ENCODE measurements around the gene BOD1.

Gene BOD1

DNA sequence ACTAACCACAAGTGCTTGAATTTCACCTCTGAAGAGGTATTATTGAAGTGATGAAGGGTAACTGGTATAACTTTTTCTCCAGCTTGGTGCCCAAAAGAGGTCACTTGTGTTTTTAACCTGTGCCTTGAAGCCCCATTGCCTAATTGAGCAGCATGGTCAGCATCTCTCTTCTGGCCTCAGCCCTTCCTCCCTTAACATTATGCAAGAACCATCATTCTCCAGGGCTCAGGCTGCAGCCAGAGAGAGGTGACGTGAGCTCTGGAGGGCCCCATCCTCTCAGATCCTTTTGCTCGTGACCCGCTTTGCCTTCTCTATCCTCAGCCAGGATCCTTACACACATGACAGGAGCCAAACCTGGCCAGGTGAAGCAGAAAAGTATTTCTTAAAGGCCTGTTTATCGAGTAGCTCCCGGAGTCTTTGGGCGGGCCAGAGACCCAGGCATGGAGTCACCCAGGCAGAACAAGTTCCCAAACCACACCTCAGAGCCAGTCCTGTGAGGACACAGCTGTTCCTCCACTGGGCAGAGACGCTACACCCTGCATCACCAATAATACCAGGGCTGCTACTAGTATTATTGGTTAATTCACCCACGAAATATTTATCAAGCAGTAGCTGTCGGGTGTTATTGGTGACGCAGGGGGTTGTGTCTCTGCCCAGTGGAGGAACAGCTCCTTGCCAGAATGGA lies 29.6 kb upstream of the BOD1 start:
- Histone ChIP-seq H3K9ac (ENCODE audit: low read depth, low read length) (no peak overlapping the region), H3K9me3 (ENCODE audit: control insufficient read depth, insufficient read depth, low read length) (peaks cover 3% of the 10 kb centered on the region; the same call in 1 of the 2 replicates), H3K36me3 (ENCODE audit: insufficient read depth, low read length) (no peaks in the 10 kb centered on the region), H3K4me1 (ENCODE audit: insufficient read depth, low read length) (peaks cover 26% of the 10 kb centered on the region)

DNA sequence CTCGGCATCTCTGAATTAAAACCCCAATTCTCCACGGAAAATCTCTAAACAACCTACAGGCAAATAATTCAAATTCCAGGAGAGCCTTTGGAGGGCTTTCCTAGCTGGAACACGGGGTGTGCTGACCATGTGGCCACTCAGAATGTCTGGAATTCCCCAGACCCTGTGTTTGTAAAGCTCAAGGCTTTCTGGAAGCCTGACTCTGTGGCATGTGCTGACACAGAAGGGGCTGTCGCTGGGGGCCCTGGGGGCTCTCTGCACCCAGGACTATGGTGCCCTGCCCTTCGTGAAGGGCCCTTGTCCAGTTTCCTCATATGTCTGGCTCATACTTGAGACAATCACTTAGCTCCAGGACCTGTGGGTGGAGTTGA lies 29.0 kb upstream of the BOD1 start:
- Histone ChIP-seq H3K4me1 (ENCODE audit: insufficient read depth, low read length) (peaks cover 32% of the 10 kb centered on the region), H3K9me3 (ENCODE audit: control insufficient read depth, insufficient read depth, low read length) (peaks cover 3% of the 10 kb centered on the region; the same call in 1 of the 2 replicates), H3K36me3 (ENCODE audit: insufficient read depth, low read length) (no peaks in the 10 kb centered on the region), H3K9ac (ENCODE audit: low read depth, low read length) (no peak overlapping the region)

DNA sequence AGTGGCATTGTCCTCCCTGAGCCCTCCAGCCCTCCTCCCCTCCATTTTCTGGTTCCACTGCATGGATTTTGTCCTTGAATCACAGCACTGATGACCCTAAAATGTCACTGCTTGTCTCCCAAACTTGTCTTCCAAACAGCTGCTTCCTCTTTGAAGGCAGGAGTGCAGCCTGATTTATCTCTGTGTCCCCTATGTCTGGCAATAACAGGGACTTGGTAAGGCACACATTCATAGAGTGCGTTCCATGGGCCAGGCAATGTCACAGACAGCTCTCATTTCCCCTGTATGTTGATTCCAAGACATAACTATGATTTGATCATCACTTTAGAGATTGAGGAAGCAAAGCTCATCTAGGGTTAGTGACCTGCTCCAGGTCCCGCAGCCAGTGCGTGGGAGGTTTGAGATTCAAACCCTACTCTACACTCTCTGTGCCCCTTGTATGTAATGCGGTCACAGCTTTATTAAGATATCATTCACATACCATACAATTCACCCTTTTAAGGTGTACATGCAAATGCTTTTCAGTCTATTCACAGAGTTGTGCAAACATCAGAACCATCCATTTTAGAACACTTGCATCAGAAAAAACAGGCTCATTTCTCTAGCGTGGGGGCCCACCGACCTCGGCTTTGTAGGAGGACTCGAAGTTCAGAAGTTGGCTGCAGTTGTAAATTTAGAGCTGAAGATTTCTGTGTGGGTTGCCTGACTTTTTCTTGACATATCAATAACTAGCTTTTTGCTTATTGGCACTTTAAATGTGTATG lies 28.4 kb upstream of the BOD1 start:
- H3K4me1 ChIP-seq (ENCODE audit: insufficient read depth, low read length): peaks cover 32% of the 10 kb centered on the region
- no peak overlapping the region for H3K9ac ChIP-seq (ENCODE audit: low read depth, low read length)
- no peaks in the 10 kb centered on the region for H3K36me3 ChIP-seq (ENCODE audit: insufficient read depth, low read length)
- H3K9me3 ChIP-seq (ENCODE audit: control insufficient read depth, insufficient read depth, low read length): peaks cover 3% of the 10 kb centered on the region; the same call in 1 of the 2 replicates

DNA sequence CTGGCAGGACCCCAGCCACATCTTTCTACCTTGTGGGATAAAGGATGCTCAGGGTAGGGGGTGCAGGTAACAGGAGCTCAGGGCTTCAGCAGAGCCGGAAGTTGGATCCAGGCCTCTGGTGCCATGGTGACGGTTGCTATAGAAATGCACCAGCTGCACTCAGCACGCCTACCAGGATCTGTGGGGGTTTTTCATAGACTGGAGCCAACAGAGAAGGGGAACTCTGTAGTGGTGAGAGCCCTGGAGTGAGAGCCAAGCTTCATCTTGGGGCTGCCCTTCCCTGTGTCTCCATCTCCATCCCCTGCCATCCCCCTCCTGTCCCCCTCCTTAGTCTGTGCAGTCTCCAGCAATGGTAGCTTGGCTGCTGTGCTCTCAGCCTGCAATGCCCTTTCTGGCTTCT lies 27.5 kb upstream of the BOD1 start:
- no peak overlapping the region for H3K9ac ChIP-seq (ENCODE audit: low read depth, low read length)

DNA sequence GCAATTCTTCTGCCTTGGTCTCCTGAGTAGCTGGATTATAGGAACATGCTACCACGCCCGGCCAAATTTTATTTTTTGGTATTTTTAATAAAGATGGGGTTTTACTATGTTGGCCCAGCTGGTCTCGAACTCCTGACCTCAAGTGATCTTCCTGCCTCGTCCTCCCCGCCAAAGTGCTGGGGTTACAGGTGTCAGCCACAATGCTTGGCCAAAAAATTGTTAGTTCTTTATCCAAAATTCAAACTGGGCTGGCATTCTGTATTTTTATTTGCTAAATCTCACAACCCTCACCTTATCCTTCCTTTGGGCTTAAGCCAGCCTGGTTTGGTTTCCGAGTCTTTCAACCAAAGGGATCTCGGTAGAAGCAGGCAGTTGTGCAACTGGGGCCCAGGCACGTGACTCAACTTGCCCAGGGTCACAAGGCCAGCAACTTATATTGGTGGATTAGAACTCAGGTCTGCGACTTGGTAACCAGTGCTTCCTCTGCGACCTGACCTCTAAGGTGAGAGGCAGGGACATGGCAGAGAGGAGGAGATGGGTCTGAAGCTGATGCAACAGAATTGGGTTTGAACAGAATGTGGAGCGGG lies 26.5 kb upstream of the BOD1 start:
- Histone ChIP-seq H3K9ac (ENCODE audit: low read depth, low read length) (no peak overlapping the region), H3K4me1 (ENCODE audit: insufficient read depth, low read length) (peaks cover 32% of the 10 kb centered on the region), H3K36me3 (ENCODE audit: insufficient read depth, low read length) (no peaks in the 10 kb centered on the region), H3K9me3 (ENCODE audit: control insufficient read depth, insufficient read depth, low read length) (peaks cover 3% of the 10 kb centered on the region; the same call in 1 of the 2 replicates)

More for the DNA sequence above, 27.5 kb upstream of the BOD1 start:
- no peaks in the 10 kb centered on the region for H3K36me3 ChIP-seq (ENCODE audit: insufficient read depth, low read length)
- H3K9me3 ChIP-seq (ENCODE audit: control insufficient read depth, insufficient read depth, low read length): peaks cover 3% of the 10 kb centered on the region; the same call in 1 of the 2 replicates
- peaks cover 32% of the 10 kb centered on the region for H3K4me1 ChIP-seq (ENCODE audit: insufficient read depth, low read length)

DNA sequence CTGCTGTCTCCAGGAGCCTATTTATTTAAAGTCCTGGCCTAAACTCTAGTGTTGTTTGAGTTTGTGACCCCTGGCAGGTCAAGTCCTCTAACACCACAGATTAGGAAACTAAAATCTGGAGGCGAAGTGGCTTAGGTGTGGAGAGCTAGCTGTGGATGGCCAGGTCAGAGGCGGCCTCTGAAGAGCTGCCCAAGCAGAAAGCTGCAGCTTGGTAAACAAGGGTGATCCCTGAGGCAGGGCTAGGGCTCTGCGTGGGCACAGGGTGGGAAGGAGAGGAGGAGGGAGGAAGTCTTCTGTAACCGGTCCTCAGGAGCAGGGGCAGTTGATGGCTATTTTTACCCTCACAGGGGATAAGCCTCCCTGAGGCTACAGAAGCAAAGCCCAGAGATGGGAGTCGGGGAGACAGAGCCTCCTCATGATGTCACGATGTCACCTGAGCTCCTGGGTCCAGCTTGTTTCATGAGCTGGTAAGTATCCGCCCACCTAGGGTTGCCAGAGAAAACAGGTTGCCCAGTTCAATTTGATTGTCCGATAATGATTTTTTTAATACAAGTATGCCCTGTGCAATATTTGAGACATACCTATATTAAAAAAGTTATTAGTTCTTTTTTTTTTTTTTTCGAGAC lies 25.9 kb upstream of the BOD1 start:
- Histone ChIP-seq H3K36me3 (ENCODE audit: insufficient read depth, low read length) (no peaks in the 10 kb centered on the region), H3K9me3 (ENCODE audit: control insufficient read depth, insufficient read depth, low read length) (no peaks in the 10 kb centered on the region), H3K9ac (ENCODE audit: low read depth, low read length) (no peak overlapping the region), H3K4me1 (ENCODE audit: insufficient read depth, low read length) (peaks cover 32% of the 10 kb centered on the region)

DNA sequence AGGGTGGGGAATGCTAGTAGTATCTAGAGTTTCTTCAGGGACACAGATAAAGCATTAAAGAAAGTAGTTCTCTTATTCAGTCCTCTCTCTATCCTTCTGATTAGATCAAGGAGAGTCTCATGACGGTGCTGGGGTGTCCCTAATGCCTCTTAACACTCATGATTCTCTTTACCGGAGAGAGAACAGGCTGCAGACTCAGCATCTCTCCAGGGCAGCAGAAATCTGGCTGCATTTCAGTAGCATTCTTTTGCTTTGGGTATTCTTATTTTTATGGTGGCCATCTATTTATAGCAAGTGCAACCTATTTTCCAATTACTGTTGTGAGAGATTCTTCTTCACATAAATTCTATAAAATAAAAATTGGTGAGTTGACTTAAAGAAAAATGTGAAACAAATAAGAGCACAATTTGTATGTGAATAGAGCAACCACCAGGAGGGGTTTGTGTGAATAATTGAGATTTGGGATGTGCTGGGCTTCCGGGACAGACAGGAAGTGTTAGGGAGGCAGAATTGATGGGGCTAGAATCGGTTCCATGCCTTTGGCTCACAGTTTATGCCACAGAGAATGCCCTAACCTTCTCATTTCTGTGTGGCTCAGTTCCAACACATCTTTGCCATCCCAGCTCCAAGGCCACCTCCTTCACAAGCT lies 23.8 kb upstream of the BOD1 start:
- no peak overlapping the region for H3K9ac ChIP-seq (ENCODE audit: low read depth, low read length)
- H3K9me3 ChIP-seq (ENCODE audit: control insufficient read depth, insufficient read depth, low read length): no peaks in the 10 kb centered on the region
- no peaks in the 10 kb centered on the region for H3K36me3 ChIP-seq (ENCODE audit: insufficient read depth, low read length)
- peaks cover 24% of the 10 kb centered on the region for H3K4me1 ChIP-seq (ENCODE audit: insufficient read depth, low read length)

DNA sequence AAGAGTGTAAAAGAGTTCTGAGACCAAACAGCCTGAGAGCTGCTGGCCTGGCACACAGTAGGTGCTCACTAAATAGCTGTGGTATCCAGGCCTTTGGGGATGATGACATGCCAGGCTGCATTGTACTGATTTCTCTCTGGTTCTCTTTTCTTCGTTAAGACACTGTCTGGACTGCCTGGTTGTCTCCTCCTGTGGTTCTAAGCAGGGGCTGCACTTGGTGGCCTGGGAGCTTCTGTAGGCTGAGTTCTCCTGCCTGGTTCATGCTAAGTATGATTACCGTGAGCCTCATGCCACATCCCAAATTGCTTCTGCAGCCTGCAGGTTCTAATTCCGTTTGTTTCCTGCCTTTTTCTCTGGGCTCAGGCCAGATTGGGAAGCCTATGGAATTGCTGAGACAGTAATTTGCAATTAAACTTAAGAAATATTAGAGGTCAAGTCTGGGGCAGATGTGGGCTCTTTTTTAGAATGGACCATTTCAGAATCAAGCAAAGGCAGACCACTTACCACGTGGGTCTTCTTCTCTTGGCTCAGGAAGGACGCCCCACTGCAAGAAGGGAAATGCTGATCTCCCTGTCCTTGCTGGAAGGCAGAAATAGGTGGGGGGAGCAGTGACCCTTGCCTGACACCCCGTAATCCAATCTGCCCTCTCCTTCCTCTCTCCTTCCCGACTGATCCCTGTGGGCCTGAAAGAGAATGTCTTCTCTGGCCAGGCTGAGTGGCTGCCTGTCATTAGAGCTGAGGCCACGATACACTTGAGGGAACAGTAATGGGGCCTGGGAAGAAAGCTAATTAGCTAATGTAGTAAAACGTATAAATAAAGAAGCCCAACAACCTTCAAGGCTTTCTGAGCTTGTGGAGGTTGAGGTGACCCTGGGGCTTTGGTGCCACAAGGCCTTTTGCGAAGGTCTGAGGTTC lies 21.9 kb upstream of the BOD1 start:
- Histone ChIP-seq H3K36me3 (ENCODE audit: insufficient read depth, low read length) (no peaks in the 10 kb centered on the region), H3K9me3 (ENCODE audit: control insufficient read depth, insufficient read depth, low read length) (no peaks in the 10 kb centered on the region), H3K4me1 (ENCODE audit: insufficient read depth, low read length) (peaks cover 14% of the 10 kb centered on the region), H3K9ac (ENCODE audit: low read depth, low read length) (no peak overlapping the region)

DNA sequence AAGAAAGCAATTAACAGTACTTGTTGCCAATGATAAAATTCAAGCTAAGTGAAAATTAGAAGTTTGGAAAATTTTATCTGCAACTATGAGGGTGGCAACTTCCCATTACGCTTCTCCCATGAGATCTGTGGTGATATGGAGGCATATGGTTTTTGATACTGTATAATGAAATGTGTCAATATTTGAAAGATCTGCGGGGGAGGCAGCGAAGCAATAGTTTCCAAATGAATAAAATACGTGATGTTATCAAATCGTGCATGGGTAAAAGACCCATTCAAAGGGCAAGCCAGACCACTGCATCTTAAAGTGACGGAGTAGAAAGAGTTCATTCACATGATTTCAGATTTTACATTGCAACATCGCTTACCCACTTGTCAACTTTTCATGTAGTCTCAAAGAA lies 20.9 kb upstream of the BOD1 start:
- H3K9me3 ChIP-seq (ENCODE audit: control insufficient read depth, insufficient read depth, low read length): no peaks in the 10 kb centered on the region
- no peaks in the 10 kb centered on the region for H3K36me3 ChIP-seq (ENCODE audit: insufficient read depth, low read length)
- H3K4me1 ChIP-seq (ENCODE audit: insufficient read depth, low read length): peaks cover 14% of the 10 kb centered on the region
- no peak overlapping the region for H3K9ac ChIP-seq (ENCODE audit: low read depth, low read length)

DNA sequence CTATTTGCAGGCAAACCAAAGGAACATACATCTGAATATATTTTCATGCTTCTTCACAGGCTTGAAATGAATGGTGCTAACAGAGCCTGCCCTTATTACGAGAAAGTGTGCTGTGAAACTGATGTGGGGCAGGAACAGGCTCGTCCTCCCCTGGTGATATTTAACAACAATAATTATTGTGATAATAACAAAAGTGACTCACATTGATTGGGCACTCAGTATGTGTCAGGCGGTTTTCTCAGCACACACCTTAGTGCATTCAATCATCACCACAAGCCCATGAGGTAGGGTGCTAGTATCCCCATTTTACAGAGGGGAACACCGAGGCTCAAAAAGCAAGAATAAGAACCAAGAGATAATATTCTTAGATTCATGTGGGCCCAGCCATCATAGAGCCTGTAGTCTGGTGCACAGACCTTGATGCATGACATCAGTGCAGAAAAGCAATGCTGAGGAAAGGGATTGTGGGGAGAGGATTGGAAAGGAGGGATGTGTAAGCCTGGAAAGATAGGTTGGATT lies 18.1 kb upstream of the BOD1 start:
- H3K36me3 ChIP-seq (ENCODE audit: insufficient read depth, low read length): no peaks in the 10 kb centered on the region
- no peak overlapping the region for H3K9ac ChIP-seq (ENCODE audit: low read depth, low read length)
- no peaks in the 10 kb centered on the region; the same call in 1 of the 2 replicates for H3K4me1 ChIP-seq (ENCODE audit: insufficient read depth, low read length)
- no peaks in the 10 kb centered on the region for H3K9me3 ChIP-seq (ENCODE audit: control insufficient read depth, insufficient read depth, low read length)

DNA sequence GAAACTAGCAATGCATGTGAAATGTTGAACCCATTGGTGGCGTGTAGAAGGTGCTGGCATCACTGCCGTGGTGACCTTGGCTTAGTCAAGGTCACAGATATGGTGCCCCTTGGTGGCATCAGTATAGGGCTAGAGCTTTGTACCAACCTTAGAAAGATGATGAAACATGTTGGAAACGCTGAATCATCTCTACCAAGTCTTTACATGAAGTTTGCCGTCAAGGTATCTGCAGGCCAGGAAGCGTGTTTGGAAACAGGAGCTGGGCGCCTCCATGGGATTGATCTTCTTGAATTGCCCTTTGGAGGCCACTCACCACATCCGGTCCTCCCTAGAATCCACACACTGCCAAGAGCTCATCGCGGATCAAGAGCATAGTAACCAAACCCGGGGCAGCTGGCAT lies 16.9 kb upstream of the BOD1 start:
- Histone ChIP-seq H3K9me3 (ENCODE audit: control insufficient read depth, insufficient read depth, low read length) (no peaks in the 10 kb centered on the region), H3K9ac (ENCODE audit: low read depth, low read length) (no peak overlapping the region), H3K4me1 (ENCODE audit: insufficient read depth, low read length) (peaks cover 3% of the 10 kb centered on the region; the same call in 1 of the 2 replicates), H3K36me3 (ENCODE audit: insufficient read depth, low read length) (no peaks in the 10 kb centered on the region)

DNA sequence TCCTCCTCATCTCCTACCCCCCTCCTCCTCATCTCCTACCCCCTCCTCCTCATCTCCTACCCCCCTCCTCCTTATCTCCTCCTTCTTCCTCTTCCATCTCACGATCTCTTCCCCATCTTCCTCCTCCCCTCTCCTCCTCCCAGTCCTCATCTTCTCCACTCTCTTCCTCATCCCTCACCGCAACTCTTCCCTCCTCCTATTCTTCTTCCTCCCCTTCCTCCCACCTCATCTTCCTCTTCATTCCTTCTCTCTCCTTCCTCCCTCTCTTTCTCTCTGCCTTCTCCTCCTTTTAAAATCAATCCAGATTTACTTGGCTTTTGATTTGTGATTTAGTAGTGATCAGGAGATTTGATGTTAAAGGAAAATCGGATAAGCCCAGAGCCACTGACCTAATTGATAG lies 15.0 kb upstream of the BOD1 start:
- no peaks in the 10 kb centered on the region for H3K9me3 ChIP-seq (ENCODE audit: control insufficient read depth, insufficient read depth, low read length)

DNA sequence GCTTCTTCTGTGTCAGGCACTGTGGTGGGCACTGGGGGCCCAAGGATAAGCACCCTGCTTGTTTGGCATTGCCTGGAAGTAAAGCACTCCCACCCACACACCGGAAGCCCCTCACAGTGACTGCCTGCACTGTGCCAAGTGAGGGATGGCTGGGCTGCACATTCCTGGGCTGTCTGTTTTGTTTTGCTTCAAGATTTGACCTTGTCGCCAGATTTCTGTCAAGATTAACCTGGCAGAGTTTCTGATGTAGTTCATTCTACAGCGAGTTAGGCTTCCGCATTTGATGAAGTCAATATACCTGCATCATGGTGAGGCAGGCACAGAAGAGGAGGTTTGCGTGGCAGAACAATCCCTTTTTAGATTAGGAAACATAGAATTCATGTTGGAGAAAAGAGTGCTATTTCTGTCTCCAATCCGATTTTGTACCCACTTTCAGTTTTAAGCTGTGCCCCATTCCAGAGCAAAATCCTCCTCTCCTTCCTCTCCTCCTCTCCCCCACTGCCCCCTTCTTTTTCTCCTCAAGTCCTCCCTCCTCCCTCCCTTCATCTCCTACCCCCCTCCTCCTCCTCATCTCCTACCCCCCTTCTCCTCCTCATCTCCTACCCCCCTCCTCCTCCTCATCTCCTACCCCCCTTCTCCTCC lies 14.4 kb upstream of the BOD1 start:
- Histone ChIP-seq H3K4me1 (ENCODE audit: insufficient read depth, low read length) (peaks cover 18% of the 10 kb centered on the region; the same call in 1 of the 2 replicates), H3K36me3 (ENCODE audit: insufficient read depth, low read length) (no peaks in the 10 kb centered on the region), H3K9me3 (ENCODE audit: control insufficient read depth, insufficient read depth, low read length) (no peaks in the 10 kb centered on the region), H3K9ac (ENCODE audit: low read depth, low read length) (no peak overlapping the region)

More for the DNA sequence above, 15.0 kb upstream of the BOD1 start:
- Histone ChIP-seq H3K9ac (ENCODE audit: low read depth, low read length) (no peak overlapping the region), H3K36me3 (ENCODE audit: insufficient read depth, low read length) (no peaks in the 10 kb centered on the region), H3K4me1 (ENCODE audit: insufficient read depth, low read length) (peaks cover 18% of the 10 kb centered on the region; the same call in 1 of the 2 replicates)

Data from ES-I3 (cell line).